Uterus (tissue), 2 donors: Measurements from ENCODE around the gene PPP2R2C.

Source experiments
- POLR2A ChIP-seq, 2 donors: fragments of 450-650 bp; IDR thresholded peaks; one replicate each; pipeline ENCODE4 v1.6.1; 2016; ENCODE audit warnings: antibody characterized with exemption in 2 of 2, mild to moderate bottlenecking in 1 of 2, moderate library complexity in 1 of 2
- TF ChIP-seq, protein P1 (sequence below), 4 experiments: fragments of 200-600 bp in 2 of 4; fragments of 450-650 bp in 2 of 4; sonication (generic) in 2 of 4; IDR thresholded peaks; one replicate each; pipeline ENCODE4 v1.5.1; 2016 to 2019; ENCODE audit warnings: antibody characterized with exemption in 4 of 4, mild to moderate bottlenecking in 2 of 4, moderate library complexity in 1 of 4

DNA sequence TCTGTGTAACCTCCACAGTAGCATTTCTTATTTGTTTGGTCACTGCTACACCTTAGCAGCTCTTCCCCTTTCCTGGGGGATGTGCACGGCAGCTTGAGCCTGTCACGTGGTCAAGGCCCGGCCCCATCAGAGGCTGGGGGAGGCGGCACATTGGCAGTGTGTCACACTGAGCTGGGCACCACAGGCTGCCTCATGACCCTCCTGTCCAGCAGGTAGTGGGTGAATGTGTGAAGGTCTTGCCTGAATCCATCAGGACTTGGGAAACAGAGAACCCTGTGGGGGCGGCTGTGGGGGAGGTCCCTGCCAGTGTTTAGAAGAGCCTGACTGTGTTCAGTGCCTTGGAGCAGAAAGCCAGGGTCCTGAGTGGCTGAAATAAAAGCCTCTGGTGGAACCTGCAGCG lies 169.5 kb downstream of the PPP2R2C start:
- TF ChIP-seq, protein P1, sequence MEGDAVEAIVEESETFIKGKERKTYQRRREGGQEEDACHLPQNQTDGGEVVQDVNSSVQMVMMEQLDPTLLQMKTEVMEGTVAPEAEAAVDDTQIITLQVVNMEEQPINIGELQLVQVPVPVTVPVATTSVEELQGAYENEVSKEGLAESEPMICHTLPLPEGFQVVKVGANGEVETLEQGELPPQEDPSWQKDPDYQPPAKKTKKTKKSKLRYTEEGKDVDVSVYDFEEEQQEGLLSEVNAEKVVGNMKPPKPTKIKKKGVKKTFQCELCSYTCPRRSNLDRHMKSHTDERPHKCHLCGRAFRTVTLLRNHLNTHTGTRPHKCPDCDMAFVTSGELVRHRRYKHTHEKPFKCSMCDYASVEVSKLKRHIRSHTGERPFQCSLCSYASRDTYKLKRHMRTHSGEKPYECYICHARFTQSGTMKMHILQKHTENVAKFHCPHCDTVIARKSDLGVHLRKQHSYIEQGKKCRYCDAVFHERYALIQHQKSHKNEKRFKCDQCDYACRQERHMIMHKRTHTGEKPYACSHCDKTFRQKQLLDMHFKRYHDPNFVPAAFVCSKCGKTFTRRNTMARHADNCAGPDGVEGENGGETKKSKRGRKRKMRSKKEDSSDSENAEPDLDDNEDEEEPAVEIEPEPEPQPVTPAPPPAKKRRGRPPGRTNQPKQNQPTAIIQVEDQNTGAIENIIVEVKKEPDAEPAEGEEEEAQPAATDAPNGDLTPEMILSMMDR (IDR thresholded peaks at IDR 0.05): no peak
- TF ChIP-seq POLR2A (IDR thresholded peaks at IDR 0.05): no peak
